AG04449 (cell line): Measurements from ENCODE around the gene ASPSCR1.
A peak's percentile ranks its signal among the peaks of the same experiment; 100 is the strongest.

Source experiments
- CTCF ChIA-PET: fragments of 350-600 bp; formaldehyde crosslinking; extraction: SDS; loops from one replicate; lab custom pipeline; 2021; ENCODE audit warnings: antibody characterized with exemption; lab: Yijun Ruan, JAX
- POLR2A ChIA-PET: fragments of 400-600, 350-600 bp; formaldehyde crosslinking; extraction: SDS; loops from one replicate; lab custom pipeline; 2020; ENCODE audit warnings: antibody characterized with exemption, inconsistent platforms; lab: Yijun Ruan, JAX
- DNase-seq: peaks from one replicate; pipeline ENCODE4 v3.0.0-alpha.2; 2010; ENCODE audit warnings: low read depth, low spot score
- H3K4me3 ChIP-seq: 2 replicates; pipeline ENCODE4 v1.5.1; 2011; ENCODE audit warnings: low read depth, mild to moderate bottlenecking, control low read depth, low read length
- CTCF ChIP-seq: IDR thresholded peaks from one replicate; pipeline ENCODE4 v1.5.1; 2011; ENCODE audit warnings: mild to moderate bottlenecking, moderate library complexity, low read length, control low read depth, inconsistent platforms; ENCODE audit not compliant: insufficient read depth; ENCODE audit errors: missing control alignments

The ASPSCR1 gene

GRCh38 chr17:81984773-81985410 lies 7.5 kb downstream of the ASPSCR1 start:
- ChIA-PET POLR2A (no interaction called here), CTCF (interaction anchor here (1.1 to 1.4 kb wide), 2 partner anchors 16 to 24 kb away, joined by 3 read pairs; partner anchors contain the start of gene NOTUM)
- H3K4me3 ChIP-seq: no peak overlapping the region
- DNase-seq: no peak
- TF ChIP-seq CTCF: no peak

GRCh38 chr17:81986606-81987005 lies 9.2 kb downstream of the ASPSCR1 start:
- POLR2A ChIA-PET: no interaction called here
- no peak for DNase-seq

GRCh38 chr17:81987161-81987770 lies 9.8 kb downstream of the ASPSCR1 start:
- H3K4me3 ChIP-seq: no peak overlapping the region
- POLR2A ChIA-PET: no interaction called here
- DNase-seq: no peak
- CTCF ChIA-PET: no interaction called here
- TF ChIP-seq CTCF: no peak

More at GRCh38 chr17:81986606-81987005, 9.2 kb downstream of the ASPSCR1 start:
- no peak overlapping the region for H3K4me3 ChIP-seq
- TF ChIP-seq CTCF: no peak
- CTCF ChIA-PET: no interaction called here

GRCh38 chr17:81990836-81991683 lies 13.6 kb downstream of the ASPSCR1 start:
- no peak for DNase-seq
- no peak overlapping the region for H3K4me3 ChIP-seq
- no peak for TF ChIP-seq CTCF
- ChIA-PET CTCF (interaction anchor here (0.5 to 3.1 kb wide), 5 partner anchors 8 to 110 kb away, joined by 3 to 13 read pairs (median 3); no protein-coding TSS in a partner anchor), POLR2A (interaction anchor here (1.3 kb wide), 1 partner anchor 68 kb away, joined by 3 read pairs; no protein-coding TSS in a partner anchor)

GRCh38 chr17:81991684-81992305 lies 14.4 kb downstream of the ASPSCR1 start:
- ChIA-PET POLR2A (interaction anchor here (1.3 kb wide), 1 partner anchor 68 kb away, joined by 3 read pairs; no protein-coding TSS in a partner anchor), CTCF (interaction anchor here (0.6 to 3.1 kb wide), 4 partner anchors 9 to 32 kb away, joined by 3 to 13 read pairs (median 8); no protein-coding TSS in a partner anchor)
- peak overlapping the region; percentile 6 for H3K4me3 ChIP-seq
- no peak for TF ChIP-seq CTCF
- no peak for DNase-seq
